T-helper 1 cell treated with Interleukin-12 subunit alpha and Interleukin-12 subunit beta and Interleukin-4 antibody, amounts not matched to agents 30 ng/mL and 1 ng/mL, for 36 hours (primary cell): ENCODE data around the gene SFT2D2. TPM values are rescaled to one million over a fixed set of nuclear protein-coding genes. Genes with fewer than 3 reads are reported as not detected.

ENCODE experiments used
- intact Hi-C: fragments of 100-400 bp; cut with micrococcal nuclease; formaldehyde crosslinking; loops from one replicate; pipeline ENCODE4 v1.15.1; 2024
- total RNA-seq: library from RNA; stranded (reverse); gene quantifications from 2 replicates; pipeline ENCODE4 v1.2.3, GENCODE V29; 2022

The SFT2D2 gene
- total RNA-seq, 1 donor from 2014 or later, result 86.4 TPM

- intact Hi-C loops, result no loop called here
Observed at GRCh38 chr1:168221275-168221674, 4.5 kb upstream of the SFT2D2 start.

- intact Hi-C loops, result no loop called here
Observed at GRCh38 chr1:168223261-168223660, 2.5 kb upstream of the SFT2D2 start.

GRCh38 chr1:168223681-168224540 lies 1.9 kb upstream of the SFT2D2 start:
- intact Hi-C loops, result no loop called here

GRCh38 chr1:168224991-168225390 lies 813 bp upstream of the SFT2D2 start:
- intact Hi-C loops, result loop anchor here (5.0 kb wide), 1 partner anchor 503 kb away; the partner anchor contains the start of gene MPZL1

- intact Hi-C loops, result loop anchor here (1.0 to 5.0 kb wide), 5 partner anchors 8 to 1007 kb away; partner anchors contain the start of genes ATP1B1, DCAF6, MPC2 and MPZL1
Observed at GRCh38 chr1:168227620-168228019, 1.8 kb downstream of the SFT2D2 start.

GRCh38 chr1:168229893-168230292 lies 4.1 kb downstream of the SFT2D2 start:
- intact Hi-C loops, result loop anchor here (5.0 kb wide), 1 partner anchor 508 kb away; the partner anchor contains the start of gene MPZL1

- intact Hi-C loops, result no loop called here
Observed at GRCh38 chr1:168230709-168231108, 4.9 kb downstream of the SFT2D2 start.

GRCh38 chr1:168234846-168235547 lies 9.2 kb downstream of the SFT2D2 start:
- intact Hi-C loops, result loop anchor here (1.0 to 5.0 kb wide), 11 partner anchors 8 to 1252 kb away; partner anchors contain the start of genes NME7, SLC19A2 and TIPRL

- intact Hi-C loops, result loop anchor here (1.0 to 5.0 kb wide), 11 partner anchors 8 to 1252 kb away; partner anchors contain the start of genes NME7, SLC19A2 and TIPRL
Observed at GRCh38 chr1:168235548-168235885, 9.7 kb downstream of the SFT2D2 start.

- intact Hi-C loops, result loop anchor here (1.0 to 5.0 kb wide), 13 partner anchors 9 to 1657 kb away; partner anchors contain the start of genes NME7, SCYL3, SLC19A2 and TIPRL
Observed at GRCh38 chr1:168235937-168236336, 10.1 kb downstream of the SFT2D2 start.

GRCh38 chr1:168236836-168237611 lies 11.2 kb downstream of the SFT2D2 start:
- intact Hi-C loops, result loop anchor here (1.0 to 5.0 kb wide), 5 partner anchors 172 to 1656 kb away; partner anchors contain the start of genes ATP1B1, SCYL3 and SLC19A2

- intact Hi-C loops, result no loop called here
Observed at GRCh38 chr1:168243198-168243597, 17.4 kb downstream of the SFT2D2 start.

GRCh38 chr1:168243636-168244212 lies 17.9 kb downstream of the SFT2D2 start:
- intact Hi-C loops, result no loop called here

GRCh38 chr1:168245042-168245441 lies 19.2 kb downstream of the SFT2D2 start:
- intact Hi-C loops, result no loop called here

GRCh38 chr1:168246506-168246905 lies 20.7 kb downstream of the SFT2D2 start:
- intact Hi-C loops, result no loop called here

GRCh38 chr1:168252204-168252733 lies 26.5 kb downstream of the SFT2D2 start:
- intact Hi-C loops, result no loop called here

- intact Hi-C loops, result no loop called here
Observed at GRCh38 chr1:168256164-168256563, 30.4 kb downstream of the SFT2D2 start.

- intact Hi-C loops, result no loop called here
Observed at GRCh38 chr1:168257397-168257796, 31.6 kb downstream of the SFT2D2 start.

- intact Hi-C loops, result no loop called here
Observed at GRCh38 chr1:168259567-168259966, 33.8 kb downstream of the SFT2D2 start.

GRCh38 chr1:168260393-168260792 lies 34.6 kb downstream of the SFT2D2 start:
- intact Hi-C loops, result no loop called here
